Stimulated activated naive CD8-positive, alpha-beta T cell treated with anti-CD3 and anti-CD28 coated beads, Interleukin-15, amount 100 ng/mL, for 72 hours (primary cell): ENCODE measurements around the gene MRPL48.
"Not testable (repeated sequence)": the region's sequence is repeated elsewhere in the genome, so short reads cannot be mapped to it uniquely, and the experiment has no call there.

ENCODE experiments used
- ATAC-seq: fragments of 150-1000 bp; cut with Tn5 transposase; 2 replicates; pipeline ENCODE4 v1.10.0; 2021; ENCODE audit warnings: mild to moderate bottlenecking, moderate library complexity
- DNase-seq, 2 donors: peaks; one replicate each; pipeline ENCODE4 v3.0.0; 2021 to 2022
- H3K27ac Mint-ChIP-seq, 2 donors: one replicate each; pipeline ENCODE4 v1.8.0; 2022; ENCODE audit warnings: mild to moderate bottlenecking in 2 of 2, mixed read lengths in 2 of 2, moderate library complexity in 2 of 2
- H3K27me3 Mint-ChIP-seq: one replicate; pipeline ENCODE4 v1.8.0; 2022; ENCODE audit warnings: mixed read lengths
- H3K4me1 Mint-ChIP-seq: one replicate; pipeline ENCODE4 v1.8.0; 2022; ENCODE audit warnings: mild to moderate bottlenecking, mixed read lengths
- H3K4me3 Mint-ChIP-seq, 2 donors: one replicate each; pipeline ENCODE4 v1.8.0; 2022; ENCODE audit warnings: mild to moderate bottlenecking in 2 of 2, mixed read lengths in 2 of 2, moderate library complexity in 1 of 2
- H3K9me3 Mint-ChIP-seq, 2 donors: one replicate each; pipeline ENCODE4 v1.8.0; 2022; ENCODE audit warnings: mixed read lengths in 2 of 2

The MRPL48 gene

GRCh38 chr11:73854680-73855079 is 67.0 kb downstream of the MRPL48 start:
- Mint-ChIP-seq H3K4me3 (no peak overlapping the region), H3K9me3 (no peaks in the 10 kb centered on the region), H3K4me1 (no peaks in the 10 kb centered on the region), H3K27ac (no peak overlapping the region), H3K27me3 (no peaks in the 10 kb centered on the region)
- DNase-seq (no peak), ATAC-seq (no peak)

- no peak overlapping the region for H3K4me3 Mint-ChIP-seq
- no peak for DNase-seq
Measured at GRCh38 chr11:73856031-73856567, 68.4 kb downstream of the MRPL48 start.

GRCh38 chr11:73859671-73860070 is 72.0 kb downstream of the MRPL48 start:
- Mint-ChIP-seq H3K27ac (no peak overlapping the region), H3K9me3 (no peaks in the 10 kb centered on the region), H3K4me3 (no peak overlapping the region)

More at GRCh38 chr11:73856031-73856567, 68.4 kb downstream of the MRPL48 start:
- H3K27me3 Mint-ChIP-seq = no peaks in the 10 kb centered on the region
- no peaks in the 10 kb centered on the region for H3K4me1 Mint-ChIP-seq
- H3K9me3 Mint-ChIP-seq = no peaks in the 10 kb centered on the region
- H3K27ac Mint-ChIP-seq = no peak overlapping the region
- ATAC-seq = no peak

GRCh38 chr11:73860202-73860601 is 72.5 kb downstream of the MRPL48 start:
- no peaks in the 10 kb centered on the region for H3K27me3 Mint-ChIP-seq
- peak overlapping the region in 1 of 2 donors; percentile 21 for H3K27ac Mint-ChIP-seq
- no peaks in the 10 kb centered on the region for H3K4me1 Mint-ChIP-seq
- no peaks in the 10 kb centered on the region for H3K9me3 Mint-ChIP-seq
- no peak for DNase-seq
- no peak overlapping the region for H3K4me3 Mint-ChIP-seq
- no peak for ATAC-seq

More at GRCh38 chr11:73859671-73860070, 72.0 kb downstream of the MRPL48 start:
- Mint-ChIP-seq H3K4me1 (no peaks in the 10 kb centered on the region), H3K27me3 (no peaks in the 10 kb centered on the region)
- DNase-seq = no peak
- ATAC-seq = no peak

GRCh38 chr11:73862986-73863385 is 75.3 kb downstream of the MRPL48 start:
- no peak for DNase-seq
- Mint-ChIP-seq H3K27ac (no peak overlapping the region), H3K27me3 (no peaks in the 10 kb centered on the region), H3K4me1 (no peaks in the 10 kb centered on the region), H3K9me3 (no peaks in the 10 kb centered on the region), H3K4me3 (no peak overlapping the region)
- no peak for ATAC-seq

GRCh38 chr11:73866095-73866579 is 78.5 kb downstream of the MRPL48 start:
- Mint-ChIP-seq H3K4me1 (no peaks in the 10 kb centered on the region), H3K27ac (no peak overlapping the region), H3K9me3 (no peaks in the 10 kb centered on the region), H3K27me3 (no peaks in the 10 kb centered on the region), H3K4me3 (no peak overlapping the region)
- no peak for DNase-seq
- no peak for ATAC-seq

- H3K9me3 Mint-ChIP-seq = no peaks in the 10 kb centered on the region
- H3K27ac Mint-ChIP-seq = no peak overlapping the region
- ATAC-seq = no peak
- H3K4me1 Mint-ChIP-seq = peaks cover under 1% of the 10 kb centered on the region
- no peaks in the 10 kb centered on the region for H3K27me3 Mint-ChIP-seq
- DNase-seq = no peak
- H3K4me3 Mint-ChIP-seq = no peak overlapping the region
Measured at GRCh38 chr11:73866586-73866996, 78.9 kb downstream of the MRPL48 start.

- H3K4me3 Mint-ChIP-seq = no peak overlapping the region
- no peak overlapping the region for H3K27ac Mint-ChIP-seq
- ATAC-seq (no peak), DNase-seq (no peak)
- no peaks in the 10 kb centered on the region for H3K27me3 Mint-ChIP-seq
- H3K4me1 Mint-ChIP-seq = peaks cover 21% of the 10 kb centered on the region
- no peaks in the 10 kb centered on the region for H3K9me3 Mint-ChIP-seq
Measured at GRCh38 chr11:73869332-73869949, 81.8 kb downstream of the MRPL48 start.

GRCh38 chr11:73870261-73870660 is 82.6 kb downstream of the MRPL48 start:
- Mint-ChIP-seq H3K9me3 (no peaks in the 10 kb centered on the region), H3K27ac (no peak overlapping the region), H3K4me3 (no peak overlapping the region), H3K27me3 (no peaks in the 10 kb centered on the region), H3K4me1 (peaks cover 29% of the 10 kb centered on the region)
- no peak for DNase-seq
- no peak for ATAC-seq

GRCh38 chr11:73872749-73873357 is 85.2 kb downstream of the MRPL48 start:
- no peak for ATAC-seq
- no peak overlapping the region for H3K27ac Mint-ChIP-seq
- no peaks in the 10 kb centered on the region for H3K9me3 Mint-ChIP-seq
- H3K27me3 Mint-ChIP-seq = no peaks in the 10 kb centered on the region
- no peak overlapping the region for H3K4me3 Mint-ChIP-seq
- no peak for DNase-seq
- H3K4me1 Mint-ChIP-seq = peaks cover 45% of the 10 kb centered on the region

- peaks cover 55% of the 10 kb centered on the region for H3K4me1 Mint-ChIP-seq
Measured at GRCh38 chr11:73875380-73875779, 87.7 kb downstream of the MRPL48 start.

GRCh38 chr11:73875840-73876239 is 88.2 kb downstream of the MRPL48 start:
- no peaks in the 10 kb centered on the region for H3K27me3 Mint-ChIP-seq
- H3K4me3 Mint-ChIP-seq = peak overlapping the region; percentile 95 to 97
- no peak for DNase-seq
- no peaks in the 10 kb centered on the region for H3K9me3 Mint-ChIP-seq
- ATAC-seq = no peak
- H3K4me1 Mint-ChIP-seq = peaks cover 55% of the 10 kb centered on the region
- H3K27ac Mint-ChIP-seq = peak overlapping the region; percentile 98 to 99

More at GRCh38 chr11:73875380-73875779, 87.7 kb downstream of the MRPL48 start:
- ATAC-seq = no peak
- Mint-ChIP-seq H3K27me3 (no peaks in the 10 kb centered on the region), H3K4me3 (peak overlapping the region; percentile 95 to 97), H3K27ac (peak overlapping the region; percentile 98 to 99), H3K9me3 (no peaks in the 10 kb centered on the region)
- no peak for DNase-seq

GRCh38 chr11:73876424-73877310 is 89.0 kb downstream of the MRPL48 start, which contains the start of the genes COA4 and PAAF1:
Gene COA4 (minus strand): TSS chr11:73876846. CDS start chr11:73873378, 3,468 bp downstream.
Gene PAAF1 (plus strand): TSS chr11:73876999. CDS start chr11:73877022, 23 bp downstream.
- peak within 1 kb of the TSS; percentile 98 to 99 for H3K27ac Mint-ChIP-seq
- peak within 1 kb of the TSS; percentile 95 to 97 for H3K4me3 Mint-ChIP-seq
- peak; percentile 91 to 95 for DNase-seq
- peak; percentile 98 for ATAC-seq
- no peaks in the 10 kb centered on the region for H3K9me3 Mint-ChIP-seq
- H3K4me1 Mint-ChIP-seq = peaks cover 54% of the 10 kb centered on the region
- no peaks in the 10 kb centered on the region for H3K27me3 Mint-ChIP-seq

- no peaks in the 10 kb centered on the region for H3K27me3 Mint-ChIP-seq
- H3K27ac Mint-ChIP-seq = no peak overlapping the region
- H3K4me3 Mint-ChIP-seq = no peak overlapping the region
- peaks cover 41% of the 10 kb centered on the region for H3K4me1 Mint-ChIP-seq
- no peak for DNase-seq
- no peak for ATAC-seq
- no peaks in the 10 kb centered on the region for H3K9me3 Mint-ChIP-seq
Measured at GRCh38 chr11:73878771-73879170, 91.1 kb downstream of the MRPL48 start.

- peaks cover 24% of the 10 kb centered on the region for H3K4me1 Mint-ChIP-seq
- not testable (repeated sequence) for ATAC-seq, H3K27ac Mint-ChIP-seq, H3K4me3 Mint-ChIP-seq, H3K27me3 Mint-ChIP-seq, DNase-seq, H3K9me3 Mint-ChIP-seq
Measured at GRCh38 chr11:73880449-73880848, 92.8 kb downstream of the MRPL48 start.
